Duodenal mucosa (tissue), 2 donors: Measurements from ENCODE around the gene CARS1.
"Not testable (repeated sequence)": the region's sequence is repeated elsewhere in the genome, so short reads cannot be mapped to it uniquely, and the experiment has no call there.

ENCODE experiments used
- H3K27ac ChIP-seq: one replicate; pipeline ENCODE4 v1.7.0; 2013; ENCODE audit warnings: low read depth, low read length
- H3K27me3 ChIP-seq, 2 donors: one replicate each; pipeline ENCODE4 v1.7.0; 2013; ENCODE audit warnings: low read length in 2 of 2, control low read depth in 1 of 2; ENCODE audit not compliant: insufficient read depth in 2 of 2, control insufficient read depth in 1 of 2
- H3K36me3 ChIP-seq, 2 donors: one replicate each; pipeline ENCODE4 v1.7.0; 2013; ENCODE audit warnings: low read length in 2 of 2, control low read depth in 1 of 2; ENCODE audit not compliant: insufficient read depth in 2 of 2, control insufficient read depth in 1 of 2
- H3K4me1 ChIP-seq, 2 donors: one replicate each; pipeline ENCODE4 v1.7.0; 2013; ENCODE audit warnings: low read length in 2 of 2, control low read depth in 1 of 2; ENCODE audit not compliant: insufficient read depth in 2 of 2, control insufficient read depth in 1 of 2
- H3K4me3 ChIP-seq, 2 donors: one replicate each; pipeline ENCODE4 v1.7.0; 2013; ENCODE audit warnings: low read length in 2 of 2, low read depth in 1 of 2
- H3K9ac ChIP-seq, 2 donors: one replicate each; pipeline ENCODE4 v1.7.0; 2013; ENCODE audit warnings: low read length in 2 of 2, low read depth in 1 of 2
- H3K9me3 ChIP-seq, 2 donors: one replicate each; pipeline ENCODE4 v1.7.0; 2013; ENCODE audit warnings: low read length in 2 of 2, control low read depth in 1 of 2; ENCODE audit not compliant: control insufficient read depth in 1 of 2

The CARS1 gene

DNA sequence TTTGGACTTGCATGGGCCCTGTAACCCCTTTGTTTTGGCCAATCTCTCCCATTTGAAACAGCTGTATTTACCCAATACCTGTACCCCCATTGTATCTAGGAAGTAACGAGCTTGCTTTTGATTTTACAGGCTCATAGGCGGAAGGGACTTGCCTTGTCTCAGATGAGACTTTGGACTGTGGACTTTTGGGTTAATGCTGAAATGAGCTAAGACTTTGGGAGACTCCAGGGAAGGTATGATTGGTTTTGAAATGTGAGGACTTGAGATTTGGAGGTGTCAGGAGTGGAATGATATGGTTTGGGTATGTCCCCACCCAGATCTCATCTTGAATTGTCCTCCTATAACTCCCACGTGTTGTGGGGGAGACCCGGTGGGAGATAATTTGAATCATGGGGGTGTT is 6.2 kb upstream of the CARS1 start:
- H3K9ac ChIP-seq, H3K27ac ChIP-seq, H3K36me3 ChIP-seq, H3K4me3 ChIP-seq, H3K27me3 ChIP-seq, H3K9me3 ChIP-seq, H3K4me1 ChIP-seq: not testable (repeated sequence)

DNA sequence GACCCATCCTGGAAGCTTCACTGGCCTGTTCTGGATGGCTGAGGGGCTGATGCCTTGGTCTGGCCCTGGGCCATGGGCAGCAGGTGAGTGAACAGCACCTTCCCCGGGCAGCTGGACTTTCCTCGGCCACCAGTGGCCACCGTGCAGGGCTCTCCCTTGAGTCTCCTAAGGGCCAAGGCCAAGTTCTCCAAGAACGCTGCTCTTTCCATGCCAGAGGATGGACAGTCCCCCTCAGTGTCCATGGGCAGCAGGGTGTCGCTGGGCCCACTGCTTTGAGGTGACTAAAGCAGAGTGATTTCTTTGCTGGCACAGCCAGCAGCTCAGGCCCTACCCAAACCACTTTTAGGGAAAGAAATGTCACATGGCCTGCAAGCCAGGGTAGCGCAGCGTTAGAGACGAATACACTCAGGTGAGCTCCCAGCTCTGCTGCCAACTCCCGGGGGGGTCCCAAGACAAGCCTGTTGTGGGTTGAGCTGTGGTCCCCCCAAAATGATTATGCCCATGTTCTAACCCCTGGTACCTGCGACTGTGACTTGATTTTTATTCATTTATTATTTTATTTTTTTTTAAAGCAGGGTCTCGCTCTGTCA is 3.3 kb upstream of the CARS1 start:
- Histone ChIP-seq H3K27ac (no peak overlapping the region), H3K9me3 (no peaks in the 10 kb centered on the region), H3K27me3 (no peaks in the 10 kb centered on the region), H3K4me1 (peaks cover 13 to 22% of the 10 kb centered on the region in 2 donors), H3K4me3 (no peak overlapping the region), H3K9ac (no peak overlapping the region), H3K36me3 (no peaks in the 10 kb centered on the region)

- H3K4me1 ChIP-seq: peaks cover 13 to 24% of the 10 kb centered on the region in 2 donors
- no peaks in the 10 kb centered on the region for H3K27me3 ChIP-seq
- H3K9me3 ChIP-seq: no peaks in the 10 kb centered on the region
- H3K36me3 ChIP-seq: peaks cover 0 to 5% of the 10 kb centered on the region in 2 donors
- H3K9ac ChIP-seq: no peak overlapping the region
- H3K4me3 ChIP-seq: no peak overlapping the region
- peak overlapping the region; percentile 1 for H3K27ac ChIP-seq
These were observed 1.8 kb upstream of the CARS1 start for GRCh38 chr11:3058753-3059664.

DNA sequence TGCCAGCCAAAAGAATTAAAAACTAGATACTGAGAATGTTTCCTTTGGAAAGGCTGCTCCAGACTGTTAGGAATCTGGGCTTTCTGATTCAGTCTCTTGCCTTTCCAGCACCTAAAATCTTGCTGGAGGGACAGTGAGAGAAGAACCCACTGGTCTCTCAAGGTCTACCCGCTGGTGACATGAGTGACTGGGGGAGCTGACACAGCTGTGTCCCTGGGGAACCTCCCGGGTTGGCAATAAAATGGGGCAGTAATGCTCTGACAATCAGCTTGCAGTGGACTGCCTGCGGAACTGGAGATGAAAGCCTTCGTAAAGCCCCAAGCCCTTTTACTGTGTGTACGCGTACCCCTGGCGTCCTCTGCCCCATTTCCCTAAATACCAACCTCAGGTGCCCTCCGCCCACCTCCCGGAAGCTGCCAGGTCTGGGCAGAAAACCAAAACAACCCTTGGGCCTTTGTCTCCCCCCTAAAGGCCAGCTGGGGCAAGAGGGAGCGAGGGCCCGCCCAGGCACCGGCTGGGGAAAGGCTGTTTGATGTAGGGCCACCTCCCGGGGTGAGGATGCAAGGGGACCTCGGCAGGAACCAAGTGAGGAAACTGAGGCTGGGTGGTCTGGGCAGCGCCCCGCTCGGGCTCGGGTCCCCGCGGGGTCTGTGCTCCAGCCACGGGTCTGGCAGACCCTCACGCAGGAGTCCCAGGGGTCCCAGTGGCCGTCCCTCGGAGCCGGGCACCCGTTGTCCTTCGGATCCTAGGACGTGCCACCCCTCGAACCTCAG is 741 bp downstream of the CARS1 start:
- peaks cover 15 to 31% of the 10 kb centered on the region in 2 donors for H3K4me1 ChIP-seq
- H3K4me3 ChIP-seq: peak overlapping the region; percentile 86 to 90
- peak overlapping the region; percentile 80 for H3K9ac ChIP-seq
- H3K36me3 ChIP-seq: peaks cover 0 to 13% of the 10 kb centered on the region in 2 donors
- no peaks in the 10 kb centered on the region for H3K9me3 ChIP-seq
- H3K27me3 ChIP-seq: no peaks in the 10 kb centered on the region
- H3K27ac ChIP-seq: peak overlapping the region; percentile 66

DNA sequence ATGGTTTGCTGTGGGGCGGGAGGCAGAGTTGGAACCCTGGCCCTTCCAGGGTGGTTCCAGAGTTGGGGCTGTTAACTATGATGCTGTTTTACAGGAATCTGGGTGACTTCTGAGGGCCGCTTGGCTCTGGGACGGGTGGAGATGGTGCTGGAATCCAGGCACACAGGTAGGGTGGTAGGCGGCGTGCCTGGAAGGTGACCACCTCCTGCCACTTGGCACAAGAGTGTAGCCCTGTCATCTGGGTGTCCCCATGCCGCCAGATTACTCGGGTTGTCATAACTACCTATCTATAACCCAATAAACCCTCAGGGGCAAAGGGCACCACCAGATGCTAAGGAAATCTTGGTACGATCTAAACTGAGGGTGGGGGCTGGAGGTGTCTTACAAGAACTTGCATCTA is 1.3 kb downstream of the CARS1 start:
- Histone ChIP-seq H3K27ac (no peak overlapping the region), H3K27me3 (no peaks in the 10 kb centered on the region), H3K9me3 (no peaks in the 10 kb centered on the region), H3K4me1 (peaks cover 15 to 36% of the 10 kb centered on the region in 2 donors), H3K4me3 (peak overlapping the region; percentile 86 to 90), H3K36me3 (peaks cover 0 to 14% of the 10 kb centered on the region in 2 donors), H3K9ac (peak overlapping the region; percentile 80)

DNA sequence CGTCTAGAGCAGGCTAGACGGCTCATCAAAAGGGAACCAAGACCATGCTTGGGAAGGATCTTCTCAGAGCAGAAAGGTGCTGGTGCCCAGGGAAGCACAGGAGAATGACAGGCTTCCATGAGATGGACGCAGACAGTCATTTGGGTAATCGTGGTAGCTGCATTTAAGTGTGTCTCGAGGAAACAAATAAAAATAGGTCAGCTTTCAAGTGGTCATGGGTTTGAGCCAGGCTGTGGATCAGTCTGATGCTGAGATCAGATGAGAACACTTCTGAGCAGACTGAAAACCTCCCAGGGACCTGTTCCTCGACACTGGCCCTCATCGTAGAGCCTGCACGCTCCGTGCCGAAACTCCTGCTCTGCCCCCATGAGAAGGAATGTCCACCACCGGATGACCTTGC is 4.7 kb downstream of the CARS1 start:
- H3K9me3 ChIP-seq: no peaks in the 10 kb centered on the region
- peaks cover 32 to 51% of the 10 kb centered on the region in 2 donors for H3K4me1 ChIP-seq
- peaks cover 0 to 18% of the 10 kb centered on the region in 2 donors for H3K36me3 ChIP-seq
- H3K27me3 ChIP-seq: no peaks in the 10 kb centered on the region
- H3K27ac ChIP-seq: no peak overlapping the region
- no peak overlapping the region for H3K9ac ChIP-seq
- no peak overlapping the region for H3K4me3 ChIP-seq

GRCh38 chr11:3052109-3052479 is 5.1 kb downstream of the CARS1 start:
- no peak overlapping the region for H3K27ac ChIP-seq
- H3K9ac ChIP-seq: no peak overlapping the region
- H3K9me3 ChIP-seq: no peaks in the 10 kb centered on the region
- H3K27me3 ChIP-seq: no peaks in the 10 kb centered on the region
- H3K4me3 ChIP-seq: no peak overlapping the region
- peaks cover 0 to 21% of the 10 kb centered on the region in 2 donors for H3K36me3 ChIP-seq
- H3K4me1 ChIP-seq: peaks cover 32 to 49% of the 10 kb centered on the region in 2 donors

GRCh38 chr11:3051196-3052108 is 5.8 kb downstream of the CARS1 start:
- H3K9me3 ChIP-seq: no peaks in the 10 kb centered on the region
- H3K36me3 ChIP-seq: peaks cover 0 to 21% of the 10 kb centered on the region in 2 donors
- no peaks in the 10 kb centered on the region for H3K27me3 ChIP-seq
- H3K9ac ChIP-seq: no peak overlapping the region
- H3K27ac ChIP-seq: no peak overlapping the region
- H3K4me3 ChIP-seq: no peak overlapping the region
- H3K4me1 ChIP-seq: peaks cover 32 to 47% of the 10 kb centered on the region in 2 donors

- Histone ChIP-seq H3K9ac (peak overlapping the region in 1 of 2 donors; percentile 40), H3K9me3 (no peaks in the 10 kb centered on the region), H3K4me3 (peak overlapping the region in 1 of 2 donors; percentile 34), H3K36me3 (peaks cover 4 to 29% of the 10 kb centered on the region in 2 donors), H3K27ac (no peak overlapping the region), H3K4me1 (peaks cover 24 to 39% of the 10 kb centered on the region in 2 donors), H3K27me3 (no peaks in the 10 kb centered on the region)
These were observed 6.6 kb downstream of the CARS1 start for GRCh38 chr11:3050386-3051195.
